HG03571 (cell line): ENCODE results near the gene GRM5.
"Not testable (repeated sequence)": the region's sequence is repeated elsewhere in the genome, so short reads cannot be mapped to it uniquely, and the experiment has no call there.

Source experiments
- ATAC-seq: cut with Tn5 transposase; IDR thresholded peaks from one replicate; pipeline ENCODE4 v1.9.1; 2021; ENCODE audit not compliant: unreplicated experiment

GRM5 gene

DNA sequence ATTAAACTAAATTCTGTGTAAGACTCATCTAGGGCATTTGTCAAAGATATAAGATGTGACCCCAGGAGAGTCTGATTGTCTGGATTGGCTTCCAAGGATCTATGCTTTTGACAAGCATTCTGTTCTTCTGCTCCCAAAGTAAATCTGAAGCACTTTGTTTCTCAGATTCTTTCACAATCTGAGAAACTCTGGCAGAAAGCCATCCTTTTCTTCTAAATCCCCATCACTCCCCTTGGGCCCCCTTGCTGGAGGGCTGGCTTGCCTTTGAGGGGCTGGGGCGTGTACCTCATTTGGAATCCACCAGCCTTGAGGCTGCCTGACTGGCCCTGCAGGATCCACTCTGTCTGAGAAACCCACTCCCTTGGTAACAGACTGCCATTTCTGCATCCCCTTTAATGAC lies 554.8 kb downstream of the GRM5 start:
- ATAC-seq, result no peak

- no peak for ATAC-seq
These were observed 556.8 kb downstream of the GRM5 start for GRCh38 chr11:88508759-88509581.

DNA sequence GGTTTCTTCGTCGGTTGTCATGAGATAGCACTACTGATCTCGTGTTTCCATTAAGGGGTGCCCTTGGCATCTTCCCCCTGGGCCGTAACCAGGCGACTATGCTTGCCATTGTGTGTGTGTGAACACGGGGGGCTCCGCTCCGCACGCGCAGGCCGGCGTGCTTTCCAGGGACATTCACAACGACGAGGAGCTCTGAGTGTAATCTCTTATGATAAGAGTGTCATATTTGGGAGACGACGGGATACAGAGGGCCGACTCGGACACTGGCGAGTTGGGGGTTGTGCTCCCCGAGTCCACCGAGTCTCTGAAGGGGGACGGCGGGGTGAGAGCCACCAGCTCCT lies 557.4 kb downstream of the GRM5 start:
- ATAC-seq, result no peak

- ATAC-seq, result no peak
These were observed 557.9 kb downstream of the GRM5 start for GRCh38 chr11:88507771-88508417.

DNA sequence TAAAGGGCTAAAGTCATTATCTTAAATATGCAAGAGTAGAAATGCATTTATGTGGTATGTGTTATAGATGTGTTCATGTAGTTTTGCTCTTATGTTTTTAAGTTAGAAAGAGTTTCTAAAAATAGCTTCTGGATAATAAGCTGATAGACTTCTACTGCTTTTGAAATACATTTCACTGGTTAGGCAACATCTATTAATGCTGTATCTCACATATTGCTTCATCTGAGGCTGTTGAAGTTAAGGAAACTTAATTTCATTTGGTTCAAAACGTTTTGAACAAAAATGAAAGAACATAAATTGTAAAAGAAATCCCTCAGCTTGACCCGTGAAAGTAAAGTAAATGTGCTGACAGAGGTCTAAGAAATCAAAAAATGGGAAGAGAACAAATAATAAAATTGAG lies 564.2 kb downstream of the GRM5 start:
- ATAC-seq, result no peak

GRCh38 chr11:88495836-88496235 lies 569.9 kb downstream of the GRM5 start:
- ATAC-seq, result no peak

DNA sequence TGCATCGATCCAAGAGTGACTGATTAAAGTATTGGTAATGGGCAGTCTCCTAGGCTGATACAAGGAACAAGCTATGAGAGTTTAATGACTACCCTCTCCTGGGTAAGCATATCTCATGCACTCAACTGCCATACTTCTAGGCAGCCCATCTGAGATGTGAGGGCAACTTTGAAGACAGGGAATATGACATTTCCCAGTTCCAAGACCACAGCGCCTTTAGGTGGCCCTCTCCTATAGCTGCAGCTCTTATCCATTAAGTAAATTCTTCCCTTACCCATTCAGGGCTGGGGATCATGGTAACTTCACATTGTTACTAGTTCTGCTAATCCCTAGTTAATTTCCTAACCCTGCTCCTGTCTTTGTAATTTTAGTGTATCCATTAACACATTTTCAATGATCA lies 570.9 kb downstream of the GRM5 start:
- ATAC-seq, result no peak

- ATAC-seq, result no peak
These were observed 574.1 kb downstream of the GRM5 start for GRCh38 chr11:88491674-88492073.

DNA sequence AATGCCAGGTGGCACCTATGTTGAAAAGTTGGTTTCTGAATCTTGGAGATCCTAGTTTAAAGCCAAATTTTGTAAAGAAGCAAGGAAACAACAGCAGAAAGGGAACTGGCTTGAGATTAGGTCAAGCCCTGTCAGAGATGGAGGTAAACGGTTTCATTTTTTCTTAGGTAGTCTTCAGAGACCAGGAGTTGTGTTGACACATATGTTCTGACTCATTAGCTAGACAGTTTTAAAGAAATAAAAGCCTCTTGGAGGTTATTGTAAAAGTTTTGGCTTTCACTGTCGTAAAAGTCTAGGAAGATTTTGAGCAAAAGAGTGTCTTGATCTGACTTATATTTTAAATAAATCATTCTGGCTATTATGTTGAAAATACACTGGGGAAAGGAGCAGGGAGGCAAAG lies 576.8 kb downstream of the GRM5 start:
- no peak for ATAC-seq

DNA sequence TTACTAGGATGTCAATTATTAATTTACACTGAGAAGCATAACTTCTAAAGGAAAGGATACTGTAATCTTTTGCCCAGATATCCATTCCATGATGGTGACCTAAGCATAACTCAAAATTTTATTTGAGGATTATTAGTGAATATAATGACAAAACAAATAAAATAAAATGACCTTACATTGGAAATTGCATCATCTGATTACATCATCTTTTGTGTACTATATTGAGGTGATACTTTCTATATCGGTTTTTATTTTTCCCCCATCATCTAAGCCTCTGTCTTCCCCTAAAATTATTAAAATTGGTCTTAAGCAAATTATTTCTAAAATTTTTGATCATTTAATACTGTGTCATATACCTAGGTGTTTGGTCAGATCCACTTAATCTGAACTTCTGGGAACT lies 578.1 kb downstream of the GRM5 start:
- ATAC-seq, result no peak

- peak; percentile 88 for ATAC-seq
These were observed 580.7 kb downstream of the GRM5 start for GRCh38 chr11:88484873-88485621.

DNA sequence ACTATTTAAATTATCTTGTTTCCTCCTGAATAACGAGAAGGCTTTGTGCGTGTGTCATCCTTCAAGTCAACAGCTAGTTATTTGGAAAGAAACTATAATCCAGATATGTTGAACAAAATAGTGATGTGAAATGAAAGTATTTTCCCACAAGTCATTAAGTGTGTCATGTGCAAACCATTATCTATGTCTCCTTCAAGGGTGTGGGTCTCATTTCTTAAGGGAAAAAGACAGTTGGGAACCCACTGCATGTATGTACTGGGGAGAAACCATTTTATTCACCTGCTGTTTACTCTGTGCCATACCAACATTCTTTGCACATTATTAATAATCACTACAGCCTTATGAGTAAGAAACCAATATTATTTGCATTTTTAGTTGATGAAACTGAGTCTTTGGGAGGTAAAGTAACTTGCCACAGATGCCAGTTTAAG lies 582.9 kb downstream of the GRM5 start:
- ATAC-seq, result no peak

DNA sequence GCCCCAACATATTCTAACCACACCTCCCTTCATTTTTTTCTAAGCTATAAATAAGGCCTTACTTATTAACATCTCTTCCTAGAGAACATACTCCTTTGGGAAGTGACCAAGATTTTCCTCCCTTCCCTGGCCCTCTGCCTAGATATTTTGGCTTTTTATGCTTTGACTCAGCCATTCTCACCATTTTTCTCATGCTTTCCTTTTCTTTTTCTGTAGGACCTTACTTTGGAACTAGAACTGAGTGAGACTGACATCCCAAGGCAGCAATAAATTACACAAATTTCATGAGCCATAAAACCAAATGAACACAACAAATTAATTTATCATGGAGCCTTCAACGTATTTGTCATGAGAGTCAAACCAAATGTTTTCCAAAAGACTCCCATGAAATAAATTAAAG lies 585.6 kb downstream of the GRM5 start:
- no peak for ATAC-seq

GRCh38 chr11:88478136-88478815 lies 587.5 kb downstream of the GRM5 start:
- ATAC-seq, result no peak

GRCh38 chr11:88475991-88476418 lies 589.8 kb downstream of the GRM5 start:
- no peak for ATAC-seq

GRCh38 chr11:88474655-88475054 lies 591.1 kb downstream of the GRM5 start:
- no peak for ATAC-seq

- no peak for ATAC-seq
These were observed 596.1 kb downstream of the GRM5 start for GRCh38 chr11:88469561-88470225.

GRCh38 chr11:88464528-88464927 lies 601.3 kb downstream of the GRM5 start:
- no peak for ATAC-seq

GRCh38 chr11:88463301-88463700 lies 602.5 kb downstream of the GRM5 start:
- ATAC-seq, result not testable (repeated sequence)

DNA sequence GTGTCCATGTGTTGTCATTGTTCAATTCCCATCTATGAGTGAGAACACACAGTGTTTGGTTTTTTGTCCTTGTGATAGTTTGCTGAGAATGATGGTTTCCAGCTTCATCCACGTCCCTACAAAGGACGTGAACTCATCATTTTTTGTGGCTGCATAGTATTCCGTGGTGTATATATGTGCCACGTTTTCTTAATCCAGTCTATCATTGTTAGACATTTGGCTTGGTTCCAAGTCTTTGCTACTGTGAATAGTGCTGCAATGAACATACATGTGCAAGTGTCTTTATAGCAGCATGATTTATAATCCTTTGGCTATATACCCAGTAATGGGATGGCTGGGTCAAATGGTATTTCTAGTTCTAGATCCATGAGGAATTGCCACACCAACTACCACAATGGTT lies 607.7 kb downstream of the GRM5 start:
- not testable (repeated sequence) for ATAC-seq

DNA sequence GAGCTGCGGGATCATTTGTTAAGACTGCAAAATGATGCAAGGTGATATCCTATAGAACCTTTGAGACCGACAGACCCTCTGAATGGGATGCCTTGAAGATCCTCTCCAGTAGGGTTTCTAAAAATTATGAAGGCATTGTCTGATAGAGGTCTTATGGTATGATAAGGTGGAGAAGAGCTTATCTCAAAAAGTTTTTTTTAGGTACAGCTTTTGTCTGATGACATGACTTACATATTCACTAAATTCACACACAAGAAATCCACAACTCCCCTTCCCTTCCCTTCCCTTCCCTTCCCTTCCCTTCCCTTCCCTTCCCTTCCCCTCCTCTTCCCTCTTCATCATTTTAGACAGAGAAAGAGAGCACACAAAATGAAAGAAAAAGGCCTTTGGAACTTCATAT lies 609.8 kb downstream of the GRM5 start:
- ATAC-seq, result no peak
